Erythroblast (primary cell): ENCODE data around the gene MOB3B.

ENCODE experiments used
- GATA1 ChIP-seq: IDR thresholded peaks from 2 replicates; pipeline ENCODE4 v1.6.1; 2011; ENCODE audit warnings: low read depth, mild to moderate bottlenecking, control low read depth, low read length, moderate library complexity
- POLR2A ChIP-seq: IDR thresholded peaks from 2 replicates; pipeline ENCODE4 v1.6.1; 2011; ENCODE audit warnings: mild to moderate bottlenecking, low read length

DNA sequence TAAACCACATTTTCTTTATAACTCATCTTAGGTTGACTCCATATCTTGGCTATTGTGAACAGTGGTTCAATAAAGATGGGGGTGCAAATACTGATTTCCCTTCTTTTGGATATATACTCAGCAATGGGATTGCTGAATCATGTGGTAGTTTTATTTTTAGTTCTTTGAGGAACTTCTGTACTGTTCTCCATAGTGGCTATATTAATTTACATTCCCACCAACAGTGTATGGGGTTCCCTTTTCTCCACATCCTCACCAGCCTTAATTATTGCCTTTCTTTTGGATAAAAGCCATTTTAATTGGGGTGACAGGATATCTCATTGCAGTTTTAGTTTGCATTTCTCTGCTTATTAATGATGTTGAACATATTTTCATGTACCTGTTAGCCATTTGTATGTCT is 125.0 kb downstream of the MOB3B start:
- TF ChIP-seq POLR2A (no peak), GATA1 (no peak)
